K562 (cell line): Measurements from ENCODE around the gene HGFAC. TPM values are rescaled to one million over a fixed set of nuclear protein-coding genes. Genes with fewer than 3 reads are reported as not detected.

Source experiments
- ATAC-seq: fragments of 200-7000 bp; cut with Tn5 transposase; 3 replicates; pipeline ENCODE4 v1.9.1; 2020; ENCODE audit warnings: moderate library complexity
- BruUV-seq: library from RNA; stranded (reverse); fragments of 400-500 nt; replicated peaks from 2 replicates; lab custom pipeline; 2021; lab: Mats Ljungman, UMichigan
- CTCF ChIA-PET: fragments of 300-600 bp; formaldehyde crosslinking; extraction: SDS; loops from one replicate; lab custom pipeline; 2021; ENCODE audit warnings: low intra/inter-chr PET ratio; lab: Yijun Ruan, JAX
- POLR2A ChIA-PET: fragments of 300-600, 350-650 bp; sonication (Branson Sonifier 250); formaldehyde crosslinking; extraction: SDS; loops from one replicate; lab custom pipeline; 2021; ENCODE audit warnings: antibody characterized with exemption, inconsistent platforms; lab: Yijun Ruan, JAX
- DNase-seq, 4 experiments: peaks; one replicate each; pipeline versions ENCODE4 v3.0.0 to v3.0.0-alpha.2; 2011 to 2018; ENCODE audit warnings: low spot score in 3 of 4, mixed read lengths in 3 of 4; ENCODE audit errors: extremely low read depth in 1 of 4
- FAIRE-seq: peaks from 2 replicates; lab custom pipeline; 2011; peaks lifted over from hg19 to GRCh38; lab: Jason Lieb, UNC
- H2AFZ ChIP-seq: 2 replicates; pipeline ENCODE4 v1.6.0; 2011; ENCODE audit warnings: low read depth, low read length, control low read depth, inconsistent platforms
- H3K27ac ChIP-seq: fragments of 200-600 bp; 3 replicates; pipeline ENCODE4 v1.8.0; 2011; ENCODE audit warnings: low read depth, mild to moderate bottlenecking, control low read depth, inconsistent platforms, low read length, moderate library complexity, mixed read lengths; ENCODE audit errors: extremely low read depth
- H3K27me3 ChIP-seq, 2 experiments: fragments of 300-600 bp in 1 of 2; 2 replicates in 1 of 2; 3 replicates in 1 of 2; pipeline versions ENCODE4 v1.6.0 to v1.8.0; 2011; ENCODE audit warnings: inconsistent platforms in 2 of 2, low read length in 2 of 2, mild to moderate bottlenecking in 1 of 2, mixed read lengths in 1 of 2, moderate library complexity in 1 of 2; ENCODE audit not compliant: control insufficient read depth in 2 of 2, insufficient read depth in 2 of 2
- H3K36me3 ChIP-seq: fragments of 300-600 bp; 3 replicates; pipeline ENCODE4 v1.8.0; 2011; ENCODE audit warnings: mild to moderate bottlenecking, low read length, inconsistent platforms; ENCODE audit not compliant: control insufficient read depth, insufficient read depth
- H3K4me1 ChIP-seq, 2 experiments: fragments of 200-600 bp in 1 of 2; replicated peaks in 1 of 2; 2 replicates in 1 of 2; 3 replicates in 1 of 2; pipeline versions ENCODE4 v1.5.1 to v1.8.0; 2011; ENCODE audit warnings: inconsistent platforms in 2 of 2, low read length in 2 of 2, mild to moderate bottlenecking in 1 of 2, mixed read lengths in 1 of 2, moderate library complexity in 1 of 2; ENCODE audit not compliant: control insufficient read depth in 2 of 2, insufficient read depth in 2 of 2
- H3K4me2 ChIP-seq: 2 replicates; pipeline ENCODE4 v1.6.1; 2011; ENCODE audit warnings: low read length, control low read depth, inconsistent platforms, mixed read lengths; ENCODE audit not compliant: insufficient read depth
- H3K4me3 ChIP-seq: fragments of 200-600 bp; sonication (generic), shearing (Covaris generic); 2 replicates; pipeline ENCODE4 v1.5.1; 2016; ENCODE audit warnings: control low read depth, inconsistent platforms
- H3K79me2 ChIP-seq: fragments of 200-600 bp; 3 replicates; pipeline ENCODE4 v1.8.0; 2011; ENCODE audit warnings: low read length, inconsistent platforms; ENCODE audit not compliant: control insufficient read depth, insufficient read depth
- H3K9ac ChIP-seq, 2 experiments: 2 replicates each; pipeline versions ENCODE4 v1.6.0 to v1.6.1; 2011; ENCODE audit warnings: low read depth in 2 of 2, low read length in 2 of 2, control low read depth in 1 of 2, inconsistent platforms in 1 of 2, mild to moderate bottlenecking in 1 of 2, mixed read lengths in 1 of 2; ENCODE audit not compliant: insufficient read depth in 1 of 2
- H3K9me1 ChIP-seq: one replicate; pipeline ENCODE4 v1.6.0; 2011; ENCODE audit warnings: inconsistent platforms, mild to moderate bottlenecking, low read length, moderate library complexity; ENCODE audit not compliant: control insufficient read depth, insufficient read depth
- H3K9me3 ChIP-seq: replicated peaks from 2 replicates; pipeline ENCODE4 v1.5.1; 2011; ENCODE audit warnings: low read depth, low read length, inconsistent platforms; ENCODE audit not compliant: control insufficient read depth, insufficient read depth
- H4K20me1 ChIP-seq: replicated peaks from 2 replicates; pipeline ENCODE4 v1.6.1; 2011; ENCODE audit warnings: low read length, inconsistent platforms, mixed read lengths; ENCODE audit not compliant: control insufficient read depth, insufficient read depth
- BRD4 ChIP-seq: fragments of 200-600 bp; sonication (generic); IDR thresholded peaks from 2 replicates; pipeline ENCODE4 v1.6.1; 2017; ENCODE audit warnings: inconsistent platforms
- CXXC5 ChIP-seq: fragments of 250-450 bp; sonication (Bioruptor Pico); IDR thresholded peaks from 2 replicates; pipeline ENCODE4 v1.8.0; 2022; ENCODE audit warnings: inconsistent platforms, mild to moderate bottlenecking, moderate library complexity
- ERF ChIP-seq: fragments of 450-650 bp; formaldehyde crosslinking; IDR thresholded peaks from 2 replicates; pipeline ENCODE4 v1.4.0; 2020; ENCODE audit warnings: mild to moderate bottlenecking, mixed read lengths
- FOS ChIP-seq: IDR thresholded peaks from 3 replicates; pipeline ENCODE4 v1.6.1; 2011; ENCODE audit not compliant: insufficient read length; ENCODE audit errors: extremely low read depth
- FUS ChIP-seq: fragments of 200-400 bp; formaldehyde crosslinking; optimal IDR thresholded peaks from 2 replicates; pipeline ENCODE3; 2017; ENCODE audit warnings: low read depth, low read length
- IFI16 ChIP-seq: fragments of 250-450 bp; sonication (Bioruptor Pico); IDR thresholded peaks from 2 replicates; pipeline ENCODE4 v2.1.2; 2022; ENCODE audit warnings: mild to moderate bottlenecking, inconsistent platforms
- RBM15 ChIP-seq: fragments of 200-400 bp; formaldehyde crosslinking; IDR thresholded peaks from 2 replicates; pipeline ENCODE4 v1.6.1; 2018; ENCODE audit warnings: mild to moderate bottlenecking, low read length, moderate library complexity; ENCODE audit not compliant: insufficient read depth
- SNRNP70 ChIP-seq: fragments of 200-400 bp; formaldehyde crosslinking; optimal IDR thresholded peaks from 2 replicates; pipeline ENCODE3; 2017; ENCODE audit warnings: low read depth, low read length
- ZEB2 ChIP-seq: fragments of 450-650 bp; IDR thresholded peaks from 2 replicates; pipeline ENCODE4 v1.6.1; 2016
- ZNF121 ChIP-seq: sonication (generic); formaldehyde crosslinking; conservative IDR thresholded peaks from 2 replicates; pipeline ENCODE4 v1.8.0; 2022; ENCODE audit warnings: missing genetic modification reagents
- ZNF133 ChIP-seq: fragments of 250-450 bp; sonication (Bioruptor Pico); IDR thresholded peaks from 2 replicates; pipeline ENCODE4 v1.4.0; 2020; ENCODE audit warnings: mild to moderate bottlenecking
- ZNF184 ChIP-seq: sonication (generic); formaldehyde crosslinking; IDR thresholded peaks from 2 replicates; pipeline ENCODE4 v1.5.0; 2020; ENCODE audit warnings: missing genetic modification reagents
- WGBS: fragments of 100-300 bp; shearing (Covaris generic); methylation state at CpG from one replicate; pipeline ENCODE4 v1.1.6; 2016; ENCODE audit warnings: low coverage, mixed read lengths; ENCODE audit not compliant: insufficient coverage; ENCODE audit errors: missing lambda C conversion rate; 5-methylcytosine and 5-hydroxymethylcytosine counted together
- in situ Hi-C: fragments of 300-500 bp; cut with MboI; formaldehyde crosslinking; loops from 4 replicates; pipeline ENCODE4 v1.15.0; 2018; ENCODE audit warnings: inconsistent platforms, mixed read lengths
- intact Hi-C: fragments of 100-400 bp; cut with micrococcal nuclease; formaldehyde crosslinking; loops from 2 replicates; pipeline ENCODE4 v1.14.2; 2022
- polyA plus RNA-seq, 8 experiments: library from polyadenylated mRNA; depleted of rRNA in 4 of 8; stranded (reverse) in 5 of 8; unstranded in 3 of 8; fragments of >200 nt; fragmentation: Nextera tagmentation in 2 of 8; fragmentation: Illumina TruSeq in 1 of 8; extraction: Ambion mirVana in 2 of 8; extraction: Trizol in 1 of 8; gene quantifications; 2 replicates each; pipeline versions ENCODE4 v1.2.1 to v1.2.3, GENCODE V29; 2011 to 2014; ENCODE audit warnings: inconsistent platforms in 1 of 8, missing spikeins in 1 of 8
- total RNA-seq, 7 experiments: library from RNA; depleted of rRNA in 6 of 7; stranded (reverse); fragments of >200 nt in 6 of 7; fragmentation: Illumina TruSeq in 2 of 7; extraction: Trizol in 2 of 7; gene quantifications; 2 replicates each; pipeline versions ENCODE4 v1.2.1 to v1.2.3, GENCODE V29; 2011 to 2021; ENCODE audit warnings: low replicate concordance in 1 of 7

The HGFAC gene
- total and polyA plus RNA-seq, 9 of the 15 experiments (the other 6 are each of a cell fraction or from before 2014, with no cell fraction given) = 0.13 TPM; not detected in 8

DNA sequence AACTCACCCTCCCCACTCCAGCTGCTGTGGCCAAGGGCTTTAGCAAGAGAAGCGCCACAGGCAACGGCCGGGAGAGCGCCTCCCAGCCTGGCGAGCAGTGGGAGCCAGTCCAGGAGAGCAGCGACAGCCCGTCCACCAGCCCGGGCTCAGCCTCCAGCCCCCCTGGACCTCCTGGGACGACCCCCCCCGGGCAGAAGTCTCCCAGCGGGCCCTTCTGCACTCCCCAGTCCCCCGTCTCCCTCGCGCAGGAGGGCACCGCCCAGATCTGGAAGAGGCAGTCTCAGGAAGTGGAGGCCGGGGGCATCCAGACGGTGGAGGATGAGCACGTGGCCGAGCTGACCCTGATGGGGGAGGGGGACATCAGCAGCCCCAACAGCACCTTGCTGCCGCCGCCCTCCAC lies 11.2 kb upstream of the HGFAC start:
- Histone ChIP-seq H3K4me1 (peaks cover 0 to 40% of the 10 kb centered on the region in 2 experiments; a peak in 2 of 5 replicates), H2AFZ (no peak overlapping the region), H3K4me3 (no peak overlapping the region), H3K36me3 (no peaks in the 10 kb centered on the region), H3K9me1 (no peaks in the 10 kb centered on the region), H4K20me1 (peaks cover 12% of the 10 kb centered on the region), H3K27me3 (peaks cover 0 to 21% of the 10 kb centered on the region in 2 experiments; a peak in 2 of 5 replicates), H3K9me3 (no peaks in the 10 kb centered on the region), H3K4me2 (no peak overlapping the region), H3K27ac (no peak overlapping the region), H3K79me2 (no peaks in the 10 kb centered on the region), H3K9ac (peak overlapping the region in 1 of 2 experiments; percentile 13; a peak in 1 of 4 replicates)
- 45% methylated on average over 14 of the region's 21 CpGs for WGBS
- intact Hi-C loops (no loop called here), in situ Hi-C loops (no loop called here)
- no TSS peak for BruUV-seq
- TF ChIP-seq FUS (no peak), IFI16 (no peak), BRD4 (no peak), CXXC5 (no peak), ZNF121 (CRISPR knock-in tag) (no peak), RBM15 (no peak), ERF (CRISPR knock-in tag) (no peak), ZNF184 (CRISPR knock-in tag) (no peak), ZEB2 (no peak), ZNF133 (no peak), FOS (no peak), SNRNP70 (no peak)
- ATAC-seq (no peak), DNase-seq (no peak), FAIRE-seq (no peak)
- CTCF ChIA-PET = no interaction called here
- POLR2A ChIA-PET = interaction anchor here (1.1 kb wide), 1 partner anchor 16 kb away, joined by 3 read pairs; no protein-coding TSS in a partner anchor
